Liver (tissue), 9 donors: ENCODE data around the gene CD47. TPM values are rescaled to one million over a fixed set of nuclear protein-coding genes. Genes with fewer than 3 reads are reported as not detected.

ENCODE experiments used
- DNase-seq: peaks from one replicate; pipeline ENCODE4 v3.0.0-alpha.2; 2017; ENCODE audit warnings: low spot score
- H3K27ac ChIP-seq, 2 donors: one replicate each; pipeline ENCODE4 v1.7.0; 2013; ENCODE audit warnings: inconsistent platforms in 2 of 2, low read length in 2 of 2, control low read depth in 1 of 2, low read depth in 1 of 2, mild to moderate bottlenecking in 1 of 2
- H3K27me3 ChIP-seq, 4 donors: one replicate each; pipeline versions ENCODE4 v1.6.1 to v1.7.0; 2013; ENCODE audit warnings: low read length in 3 of 4, inconsistent platforms in 1 of 4, mild to moderate bottlenecking in 1 of 4, moderate library complexity in 1 of 4; ENCODE audit not compliant: control insufficient read depth in 4 of 4, insufficient read depth in 4 of 4
- H3K36me3 ChIP-seq, 4 donors: one replicate each; pipeline versions ENCODE4 v1.6.1 to v1.7.0; 2013; ENCODE audit warnings: low read length in 3 of 4, mild to moderate bottlenecking in 3 of 4, low read depth in 1 of 4, moderate library complexity in 1 of 4; ENCODE audit not compliant: control insufficient read depth in 4 of 4, insufficient read depth in 3 of 4
- H3K4me1 ChIP-seq, 4 donors: one replicate each; pipeline versions ENCODE4 v1.6.1 to v1.7.0; 2013; ENCODE audit warnings: low read length in 3 of 4, mild to moderate bottlenecking in 3 of 4, moderate library complexity in 1 of 4; ENCODE audit not compliant: control insufficient read depth in 4 of 4, insufficient read depth in 4 of 4
- H3K4me3 ChIP-seq, 3 donors: one replicate each; pipeline versions ENCODE4 v1.6.1 to v1.7.0; 2013; ENCODE audit warnings: low read length in 3 of 3, control low read depth in 1 of 3, low read depth in 1 of 3, mild to moderate bottlenecking in 1 of 3
- H3K9ac ChIP-seq, 2 donors: one replicate each; pipeline ENCODE4 v1.7.0; 2013; ENCODE audit warnings: low read length in 2 of 2, mild to moderate bottlenecking in 2 of 2, moderate library complexity in 2 of 2, control low read depth in 1 of 2, low read depth in 1 of 2
- H3K9me3 ChIP-seq, 4 donors: one replicate each; pipeline versions ENCODE4 v1.6.1 to v1.7.0; 2013; ENCODE audit warnings: low read length in 3 of 4; ENCODE audit not compliant: control insufficient read depth in 4 of 4
- ATF3 ChIP-seq: IDR thresholded peaks from 2 replicates; pipeline ENCODE4 v1.6.1; 2016; ENCODE audit warnings: antibody characterized with exemption
- CTCF ChIP-seq: fragments of 150-350 bp; IDR thresholded peaks from 2 replicates; pipeline ENCODE4 v1.5.1; 2017; ENCODE audit warnings: improper control_type of control experiment, low read depth, low read length; ENCODE audit not compliant: missing input control
- EGR1 ChIP-seq, 2 donors: IDR thresholded peaks; 2 replicates each; pipeline ENCODE4 v1.6.1; 2016 to 2018; ENCODE audit warnings: antibody characterized with exemption in 2 of 2, low read depth in 2 of 2
- FOXA1 ChIP-seq: IDR thresholded peaks from 2 replicates; pipeline ENCODE4 v1.6.1; 2016; ENCODE audit warnings: antibody characterized with exemption
- FOXA2 ChIP-seq: IDR thresholded peaks from 2 replicates; pipeline ENCODE4 v1.6.1; 2016; ENCODE audit warnings: antibody characterized with exemption
- GABPA ChIP-seq, 2 donors: IDR thresholded peaks in 1 of 2; conservative IDR thresholded peaks in 1 of 2; 2 replicates each; pipeline ENCODE4 v1.6.1; 2016; ENCODE audit warnings: antibody characterized with exemption in 2 of 2, mild to moderate bottlenecking in 1 of 2, moderate library complexity in 1 of 2
- HNF4A ChIP-seq, 2 donors: conservative IDR thresholded peaks; 2 replicates each; pipeline ENCODE4 v1.6.1; 2016; ENCODE audit warnings: antibody characterized with exemption in 2 of 2, mild to moderate bottlenecking in 2 of 2
- HNF4G ChIP-seq: IDR thresholded peaks from 2 replicates; pipeline ENCODE4 v1.6.1; 2016; ENCODE audit warnings: antibody characterized with exemption
- JUND ChIP-seq, 2 donors: IDR thresholded peaks; 2 replicates each; pipeline ENCODE4 v1.6.1; 2016; ENCODE audit warnings: antibody characterized with exemption in 2 of 2
- MAX ChIP-seq: IDR thresholded peaks from 2 replicates; pipeline ENCODE4 v1.6.1; 2016; ENCODE audit warnings: antibody characterized with exemption
- NR2F2 ChIP-seq: IDR thresholded peaks from 2 replicates; pipeline ENCODE4 v1.6.1; 2016; ENCODE audit warnings: antibody characterized with exemption
- RAD21 ChIP-seq, 2 donors: IDR thresholded peaks; 2 replicates each; pipeline ENCODE4 v1.6.1; 2016; ENCODE audit warnings: antibody characterized with exemption in 2 of 2, mild to moderate bottlenecking in 2 of 2
- REST ChIP-seq: IDR thresholded peaks from 2 replicates; pipeline ENCODE4 v1.6.1; 2016; ENCODE audit warnings: antibody characterized with exemption, mild to moderate bottlenecking
- RXRA ChIP-seq, 2 donors: IDR thresholded peaks; 2 replicates each; pipeline ENCODE4 v1.6.1; 2017 to 2018; ENCODE audit warnings: antibody characterized with exemption in 2 of 2, mild to moderate bottlenecking in 1 of 2
- SP1 ChIP-seq: IDR thresholded peaks from 2 replicates; pipeline ENCODE4 v1.6.1; 2018; ENCODE audit warnings: antibody characterized with exemption, mild to moderate bottlenecking
- TAF1 ChIP-seq: conservative IDR thresholded peaks from 2 replicates; pipeline ENCODE4 v1.6.1; 2016; ENCODE audit warnings: antibody characterized with exemption, mild to moderate bottlenecking
- YY1 ChIP-seq: IDR thresholded peaks from 2 replicates; pipeline ENCODE4 v1.6.1; 2016; ENCODE audit warnings: antibody characterized with exemption, mild to moderate bottlenecking
- ZBTB33 ChIP-seq: IDR thresholded peaks from 2 replicates; pipeline ENCODE4 v1.6.1; 2016; ENCODE audit warnings: antibody characterized with exemption
- WGBS: extraction: QIAGEN DNeasy Blood & Tissue Kit; methylation state at CpG from one replicate; pipeline ENCODE4 v1.1.7; 2013; 5-methylcytosine and 5-hydroxymethylcytosine counted together
- polyA plus RNA-seq, 2 donors: library from polyadenylated mRNA; stranded (reverse) in 1 of 2; unstranded in 1 of 2; fragments of 200-250 nt in 1 of 2; fragments of >200 nt in 1 of 2; fragmentation: Nextera tagmentation in 1 of 2; extraction: Ambion mirVana in 1 of 2; gene quantifications; one replicate each; pipeline versions ENCODE4 v1.2.1 to v1.2.3, GENCODE V29; 2013 to 2015
- total RNA-seq, 2 donors: library from RNA; depleted of rRNA; stranded (reverse); fragments of >200 nt; gene quantifications; one replicate each; pipeline ENCODE4 v1.2.3, GENCODE V29; 2014
- donor health status: healthy.
- donor health status: healthy.
- donor health status: healthy.
- donor health status: healthy.
- donor health status: healthy.

The CD47 gene
- total and polyA plus RNA-seq, 4 donors = 23.4 to 39.5 (median 33.9) TPM

- Histone ChIP-seq H3K27me3 (no peaks in the 10 kb centered on the region), H3K9me3 (no peaks in the 10 kb centered on the region), H3K27ac (no peak overlapping the region), H3K4me3 (no peak overlapping the region), H3K36me3 (peaks cover 0 to 8% (median 4%) of the 10 kb centered on the region in 4 donors), H3K4me1 (no peaks in the 10 kb centered on the region), H3K9ac (no peak overlapping the region)
- WGBS = 97% methylated on average over 3 of the region's 3 CpGs
- TF ChIP-seq HNF4G (no peak), REST (no peak), RAD21 (IDR thresholded peaks at IDR 0.05) (no peak), HNF4A (conservative IDR thresholded peaks at IDR 0.05) (no peak), FOXA1 (no peak), NR2F2 (no peak), CTCF (no peak), MAX (no peak), ZBTB33 (no peak), ATF3 (no peak), JUND (IDR thresholded peaks at IDR 0.05) (no peak), EGR1 (IDR thresholded peaks at IDR 0.05; ENCODE audit: low read depth in 2 of 2) (no peak), RXRA (IDR thresholded peaks at IDR 0.05) (no peak), YY1 (no peak), SP1 (no peak), FOXA2 (no peak), TAF1 (no peak)
- no peak for DNase-seq
Observed at GRCh38 chr3:108051005-108051404, 39.8 kb downstream of the CD47 start.

GRCh38 chr3:108047987-108048386 is 42.8 kb downstream of the CD47 start:
- Histone ChIP-seq H3K27ac (no peak overlapping the region), H3K4me1 (no peaks in the 10 kb centered on the region), H3K9me3 (no peaks in the 10 kb centered on the region), H3K9ac (no peak overlapping the region), H3K36me3 (peaks cover 0 to 8% (median 2%) of the 10 kb centered on the region in 4 donors), H3K27me3 (no peaks in the 10 kb centered on the region), H3K4me3 (no peak overlapping the region)
- 92% methylated on average over 1 of the region's 1 CpG for WGBS
- no peak for DNase-seq
- TF ChIP-seq HNF4G (no peak), REST (no peak), NR2F2 (no peak), JUND (IDR thresholded peaks at IDR 0.05) (no peak), FOXA1 (no peak), EGR1 (IDR thresholded peaks at IDR 0.05; ENCODE audit: low read depth in 2 of 2) (no peak), GABPA (IDR thresholded peaks at IDR 0.05 in 1 of 2, conservative IDR thresholded peaks at IDR 0.05 in 1 of 2) (no peak), YY1 (no peak), MAX (no peak), ZBTB33 (no peak), RAD21 (IDR thresholded peaks at IDR 0.05) (no peak), HNF4A (conservative IDR thresholded peaks at IDR 0.05) (no peak), TAF1 (no peak)
